ENCODE results near the gene DISC1.

DNA sequence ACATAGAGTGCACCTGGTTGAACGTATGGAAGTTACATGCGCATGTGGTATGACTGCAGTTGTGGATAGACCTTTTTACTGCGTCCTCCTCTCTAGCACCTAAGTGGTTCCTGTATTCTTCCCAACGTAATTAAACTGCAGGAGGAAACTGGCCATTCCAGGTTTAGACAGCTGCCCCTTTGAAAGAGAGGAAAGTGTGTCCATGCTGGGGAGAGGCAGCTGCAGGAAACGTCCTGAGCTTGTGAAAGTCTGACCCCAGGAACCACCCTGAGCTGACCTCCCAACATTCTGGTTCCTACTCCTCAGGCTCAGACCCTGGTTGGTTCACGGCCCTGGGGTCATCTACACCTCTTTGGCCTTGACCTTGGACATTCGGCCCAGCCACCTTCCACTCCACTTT is 309.3 kb downstream of the DISC1 start:
- TF ChIP-seq, protein P1, sequence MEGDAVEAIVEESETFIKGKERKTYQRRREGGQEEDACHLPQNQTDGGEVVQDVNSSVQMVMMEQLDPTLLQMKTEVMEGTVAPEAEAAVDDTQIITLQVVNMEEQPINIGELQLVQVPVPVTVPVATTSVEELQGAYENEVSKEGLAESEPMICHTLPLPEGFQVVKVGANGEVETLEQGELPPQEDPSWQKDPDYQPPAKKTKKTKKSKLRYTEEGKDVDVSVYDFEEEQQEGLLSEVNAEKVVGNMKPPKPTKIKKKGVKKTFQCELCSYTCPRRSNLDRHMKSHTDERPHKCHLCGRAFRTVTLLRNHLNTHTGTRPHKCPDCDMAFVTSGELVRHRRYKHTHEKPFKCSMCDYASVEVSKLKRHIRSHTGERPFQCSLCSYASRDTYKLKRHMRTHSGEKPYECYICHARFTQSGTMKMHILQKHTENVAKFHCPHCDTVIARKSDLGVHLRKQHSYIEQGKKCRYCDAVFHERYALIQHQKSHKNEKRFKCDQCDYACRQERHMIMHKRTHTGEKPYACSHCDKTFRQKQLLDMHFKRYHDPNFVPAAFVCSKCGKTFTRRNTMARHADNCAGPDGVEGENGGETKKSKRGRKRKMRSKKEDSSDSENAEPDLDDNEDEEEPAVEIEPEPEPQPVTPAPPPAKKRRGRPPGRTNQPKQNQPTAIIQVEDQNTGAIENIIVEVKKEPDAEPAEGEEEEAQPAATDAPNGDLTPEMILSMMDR (IDR thresholded peaks at IDR 0.05): no peak
- no peak for TF ChIP-seq POLR2A (IDR thresholded peaks at IDR 0.05)
- TF ChIP-seq POLR2AphosphoS5 (IDR thresholded peaks at IDR 0.05): no peak
